ENCODE measurements around the gene CD81.

GRCh38 chr11:2379466-2380174 is 2.5 kb downstream of the CD81 start:
- TF ChIP-seq CTCF (IDR thresholded peaks at IDR 0.05; ENCODE audit: low read depth, low read length, poor library complexity, severe bottlenecking) (no peak), EZH2phosphoT487 (IDR thresholded peaks at IDR 0.05; ENCODE audit: borderline replicate concordance, low read length) (no peak)
